Stomach (tissue), 4 donors: ENCODE measurements around the gene PCDHGA11.
"Not testable (repeated sequence)": the region's sequence is repeated elsewhere in the genome, so short reads cannot be mapped to it uniquely, and the experiment has no call there.

Source experiments
- EP300 ChIP-seq: sonication (generic); formaldehyde crosslinking; IDR thresholded peaks from one replicate; pipeline ENCODE4 v1.6.1; 2017; ENCODE audit warnings: antibody characterized with exemption
- POLR2A ChIP-seq, 4 donors: fragments of 450-650 bp; IDR thresholded peaks; one replicate each; pipeline ENCODE4 v1.6.1; 2016; ENCODE audit warnings: antibody characterized with exemption in 4 of 4, control low read depth in 2 of 4, mild to moderate bottlenecking in 1 of 4, moderate library complexity in 1 of 4
- TF ChIP-seq, protein P1 (sequence below), 7 experiments: fragments of 450-650 bp in 4 of 7; fragments of 200-600 bp in 3 of 7; sonication (generic) in 3 of 7; IDR thresholded peaks; one replicate each; pipeline ENCODE4 v1.5.1; 2016 to 2019; ENCODE audit warnings: antibody characterized with exemption in 7 of 7, control low read depth in 2 of 7, mild to moderate bottlenecking in 1 of 7

DNA sequence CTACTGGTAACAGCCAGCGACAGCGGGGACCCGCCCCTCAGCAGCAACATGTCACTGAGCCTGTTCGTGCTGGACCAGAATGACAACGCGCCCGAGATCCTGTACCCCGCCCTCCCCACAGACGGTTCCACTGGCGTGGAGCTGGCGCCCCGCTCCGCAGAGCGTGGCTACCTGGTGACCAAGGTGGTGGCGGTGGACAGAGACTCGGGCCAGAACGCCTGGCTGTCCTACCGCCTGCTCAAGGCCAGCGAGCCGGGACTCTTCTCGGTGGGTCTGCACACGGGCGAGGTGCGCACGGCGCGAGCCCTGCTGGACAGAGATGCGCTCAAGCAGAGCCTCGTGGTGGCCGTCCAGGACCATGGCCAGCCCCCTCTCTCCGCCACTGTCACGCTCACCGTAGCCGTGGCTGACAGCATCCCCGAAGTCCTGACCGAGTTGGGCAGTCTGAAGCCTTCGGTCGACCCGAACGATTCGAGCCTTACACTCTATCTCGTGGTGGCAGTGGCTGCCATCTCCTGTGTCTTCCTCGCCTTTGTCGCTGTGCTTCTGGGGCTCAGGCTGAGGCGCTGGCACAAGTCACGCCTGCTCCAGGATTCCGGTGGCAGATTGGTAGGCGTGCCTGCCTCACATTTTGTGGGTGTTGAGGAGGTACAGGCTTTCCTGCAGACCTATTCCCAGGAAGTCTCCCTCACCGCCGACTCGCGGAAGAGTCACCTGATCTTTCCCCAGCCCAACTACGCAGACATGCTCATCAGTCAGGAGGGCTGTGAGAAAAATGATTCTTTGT, 26.3 kb upstream of the PCDHGA11 start:
- not testable (repeated sequence) for TF ChIP-seq POLR2A (IDR thresholded peaks at IDR 0.05); EP300
- TF ChIP-seq, protein P1, sequence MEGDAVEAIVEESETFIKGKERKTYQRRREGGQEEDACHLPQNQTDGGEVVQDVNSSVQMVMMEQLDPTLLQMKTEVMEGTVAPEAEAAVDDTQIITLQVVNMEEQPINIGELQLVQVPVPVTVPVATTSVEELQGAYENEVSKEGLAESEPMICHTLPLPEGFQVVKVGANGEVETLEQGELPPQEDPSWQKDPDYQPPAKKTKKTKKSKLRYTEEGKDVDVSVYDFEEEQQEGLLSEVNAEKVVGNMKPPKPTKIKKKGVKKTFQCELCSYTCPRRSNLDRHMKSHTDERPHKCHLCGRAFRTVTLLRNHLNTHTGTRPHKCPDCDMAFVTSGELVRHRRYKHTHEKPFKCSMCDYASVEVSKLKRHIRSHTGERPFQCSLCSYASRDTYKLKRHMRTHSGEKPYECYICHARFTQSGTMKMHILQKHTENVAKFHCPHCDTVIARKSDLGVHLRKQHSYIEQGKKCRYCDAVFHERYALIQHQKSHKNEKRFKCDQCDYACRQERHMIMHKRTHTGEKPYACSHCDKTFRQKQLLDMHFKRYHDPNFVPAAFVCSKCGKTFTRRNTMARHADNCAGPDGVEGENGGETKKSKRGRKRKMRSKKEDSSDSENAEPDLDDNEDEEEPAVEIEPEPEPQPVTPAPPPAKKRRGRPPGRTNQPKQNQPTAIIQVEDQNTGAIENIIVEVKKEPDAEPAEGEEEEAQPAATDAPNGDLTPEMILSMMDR (IDR thresholded peaks at IDR 0.05): not testable (repeated sequence)
